Adrenal gland (tissue), 12 donors: ENCODE data around the gene FAM53B. TPM values are rescaled to one million over a fixed set of nuclear protein-coding genes. Genes with fewer than 3 reads are reported as not detected.
A peak's percentile ranks its signal among the peaks of the same experiment; 100 is the strongest.

Experiments used
- DNase-seq, 7 donors: peaks; one replicate each; pipeline ENCODE4 v3.0.0-alpha.2; 2019 to 2020
- H3K27ac ChIP-seq, 5 donors: fragments of 200-600 bp; sonication (generic) in 4 of 5; 1 replicate in 3 of 5; 2 replicates in 2 of 5; pipeline versions ENCODE4 v1.5.1 to v1.8.0; 2016 to 2020; ENCODE audit warnings: mild to moderate bottlenecking in 1 of 5
- H3K27me3 ChIP-seq: fragments of 200-600 bp; 2 replicates; pipeline ENCODE4 v1.8.0; 2021
- H3K36me3 ChIP-seq, 2 donors: fragments of 200-600 bp; replicated peaks in 1 of 2; 1 replicate in 1 of 2; 2 replicates in 1 of 2; pipeline versions ENCODE4 v1.5.1 to v1.8.0; 2018 to 2022
- H3K4me1 ChIP-seq, 2 donors: fragments of 200-600 bp; replicated peaks in 1 of 2; 1 replicate in 1 of 2; 2 replicates in 1 of 2; pipeline versions ENCODE4 v1.5.1 to v1.8.0; 2018 to 2021
- H3K4me3 ChIP-seq, 4 donors: fragments of 200-600 bp; sonication (generic) in 3 of 4; one replicate each; pipeline ENCODE4 v1.5.1; 2016 to 2018
- H3K9me3 ChIP-seq, 3 donors: fragments of 200-600 bp; sonication (generic) in 1 of 3; replicated peaks in 1 of 3; 1 replicate in 2 of 3; 2 replicates in 1 of 3; pipeline versions ENCODE4 v1.5.1 to v1.8.0; 2016 to 2021
- POLR2A ChIP-seq, 2 donors: fragments of 450-650 bp; IDR thresholded peaks; one replicate each; pipeline ENCODE4 v1.6.1; 2017; ENCODE audit warnings: antibody characterized with exemption in 2 of 2, mild to moderate bottlenecking in 2 of 2, moderate library complexity in 1 of 2
- WGBS, 4 donors: extraction: QIAGEN DNeasy Blood & Tissue Kit in 2 of 4; methylation state at CpG; one replicate each; pipeline versions ENCODE4 v1.1.5 to v1.1.7; 2013 to 2017; 5-methylcytosine and 5-hydroxymethylcytosine counted together
- intact Hi-C, 2 donors: fragments of 100-400 bp; cut with DNase I; formaldehyde crosslinking; loops; one replicate each; pipeline versions ENCODE4 v1.14.1 to v1.15.0; 2022 to 2023
- polyA plus RNA-seq, 3 donors: library from polyadenylated mRNA; stranded (reverse); fragments of 200-250 nt in 2 of 3; fragments of 350-450 nt in 1 of 3; fragmentation: Illumina TruSeq in 1 of 3; extraction: RNeasy Lipid Tissue Mini Kit (QIAGEN cat#74804) in 1 of 3; gene quantifications; one replicate each; pipeline ENCODE4 v1.2.3, GENCODE V29; 2013 to 2014
- total RNA-seq, 9 donors: library from RNA; depleted of rRNA in 4 of 9; stranded (reverse); fragments of >200 nt in 4 of 9; fragments of 120-200 nt in 1 of 9; fragmentation: NEBNext Ultra II Directional in 1 of 9; extraction: Animal tissue kit (Norgen Biotek cat#: 25700) in 1 of 9; gene quantifications; one replicate each; pipeline versions ENCODE4 v1.1.0 to v1.2.4, GENCODE V29; 2013 to 2023
- TF ChIP-seq, protein P1 (sequence below), 6 experiments: fragments of 450-650 bp in 4 of 6; fragments of 200-600 bp in 2 of 6; sonication (generic) in 1 of 6; IDR thresholded peaks; 1 replicate in 5 of 6; 2 replicates in 1 of 6; pipeline versions ENCODE4 v1.5.1 to v1.8.0; 2016 to 2021; ENCODE audit warnings: antibody characterized with exemption in 6 of 6, mild to moderate bottlenecking in 2 of 6, moderate library complexity in 1 of 6
- donor health status: healthy with polysubstance abuse.
- donor health status: Bipolar disorder and iron deficiency.
- donor health status: DM: yes; HTN: yes; CAD: no.
- donor health status: DM: no; HTN: no; CAD: no.
- donor health status: DM: no; HTN: no; CAD: no.
- donor health status: DM: yes; HTN: yes; CAD: no.

The FAM53B gene
- total and polyA plus RNA-seq, 12 donors = 15.1 to 90.9 (median 65.5) TPM

DNA sequence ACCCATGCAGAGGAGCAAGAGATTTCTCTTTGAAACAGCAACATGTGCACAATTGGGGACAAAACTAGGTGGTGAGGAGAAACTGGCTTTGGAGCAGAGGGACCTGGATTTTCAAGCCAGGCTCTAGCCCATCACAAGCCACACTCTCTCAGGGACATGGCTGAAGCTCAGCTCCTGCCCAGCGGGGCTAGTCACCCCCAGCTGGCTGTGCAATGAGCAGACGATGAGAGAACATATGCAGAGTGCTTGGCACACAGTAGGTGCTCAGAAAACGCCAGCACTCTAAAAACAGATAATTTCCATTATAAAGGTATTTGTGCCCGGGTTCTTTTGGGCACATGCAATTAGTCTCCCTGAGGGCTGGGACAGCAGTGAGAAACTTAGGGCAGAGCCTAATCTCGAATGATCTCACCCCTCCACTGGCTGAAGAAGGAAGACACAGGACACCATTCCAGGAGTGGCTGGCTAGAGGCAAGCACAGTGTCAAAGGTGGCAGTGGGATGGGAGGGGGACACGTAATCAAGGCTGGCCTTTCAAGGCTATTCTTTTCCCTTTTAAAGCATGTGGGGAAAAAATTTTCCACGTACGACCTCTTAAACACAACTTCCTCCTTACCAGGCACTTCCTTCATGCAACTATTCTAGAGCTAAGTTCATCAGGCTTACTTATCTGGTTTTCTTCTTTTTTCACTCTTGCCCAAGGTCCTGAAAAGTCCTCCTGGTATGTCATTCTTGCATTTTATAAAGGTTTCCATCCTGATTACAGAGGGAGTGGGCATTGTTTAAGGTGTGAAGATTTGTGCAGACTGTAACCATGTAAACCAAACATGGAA lies 15.1 kb downstream of the FAM53B start:
- Histone ChIP-seq H3K4me1 (peaks cover 69 to 98% of the 10 kb centered on the region in 2 donors), H3K9me3 (no peaks in the 10 kb centered on the region), H3K36me3 (no peaks in the 10 kb centered on the region), H3K27me3 (no peaks in the 10 kb centered on the region), H3K27ac (peak overlapping the region; percentile 56 to 86 (median 81)), H3K4me3 (no peak overlapping the region)
- WGBS, 4 donors = 34 to 43% (median 40%) methylated on average over 7 to 8 of the region's 8 CpGs
- TF ChIP-seq, protein P1, sequence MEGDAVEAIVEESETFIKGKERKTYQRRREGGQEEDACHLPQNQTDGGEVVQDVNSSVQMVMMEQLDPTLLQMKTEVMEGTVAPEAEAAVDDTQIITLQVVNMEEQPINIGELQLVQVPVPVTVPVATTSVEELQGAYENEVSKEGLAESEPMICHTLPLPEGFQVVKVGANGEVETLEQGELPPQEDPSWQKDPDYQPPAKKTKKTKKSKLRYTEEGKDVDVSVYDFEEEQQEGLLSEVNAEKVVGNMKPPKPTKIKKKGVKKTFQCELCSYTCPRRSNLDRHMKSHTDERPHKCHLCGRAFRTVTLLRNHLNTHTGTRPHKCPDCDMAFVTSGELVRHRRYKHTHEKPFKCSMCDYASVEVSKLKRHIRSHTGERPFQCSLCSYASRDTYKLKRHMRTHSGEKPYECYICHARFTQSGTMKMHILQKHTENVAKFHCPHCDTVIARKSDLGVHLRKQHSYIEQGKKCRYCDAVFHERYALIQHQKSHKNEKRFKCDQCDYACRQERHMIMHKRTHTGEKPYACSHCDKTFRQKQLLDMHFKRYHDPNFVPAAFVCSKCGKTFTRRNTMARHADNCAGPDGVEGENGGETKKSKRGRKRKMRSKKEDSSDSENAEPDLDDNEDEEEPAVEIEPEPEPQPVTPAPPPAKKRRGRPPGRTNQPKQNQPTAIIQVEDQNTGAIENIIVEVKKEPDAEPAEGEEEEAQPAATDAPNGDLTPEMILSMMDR (IDR thresholded peaks at IDR 0.05) = no peak
- peak in 1 of 2 donors; percentile 7 for TF ChIP-seq POLR2A (IDR thresholded peaks at IDR 0.05)
- intact Hi-C loops = no loop called here
- peak in 6 of 7 donors; percentile 20 to 68 (median 48) for DNase-seq

DNA sequence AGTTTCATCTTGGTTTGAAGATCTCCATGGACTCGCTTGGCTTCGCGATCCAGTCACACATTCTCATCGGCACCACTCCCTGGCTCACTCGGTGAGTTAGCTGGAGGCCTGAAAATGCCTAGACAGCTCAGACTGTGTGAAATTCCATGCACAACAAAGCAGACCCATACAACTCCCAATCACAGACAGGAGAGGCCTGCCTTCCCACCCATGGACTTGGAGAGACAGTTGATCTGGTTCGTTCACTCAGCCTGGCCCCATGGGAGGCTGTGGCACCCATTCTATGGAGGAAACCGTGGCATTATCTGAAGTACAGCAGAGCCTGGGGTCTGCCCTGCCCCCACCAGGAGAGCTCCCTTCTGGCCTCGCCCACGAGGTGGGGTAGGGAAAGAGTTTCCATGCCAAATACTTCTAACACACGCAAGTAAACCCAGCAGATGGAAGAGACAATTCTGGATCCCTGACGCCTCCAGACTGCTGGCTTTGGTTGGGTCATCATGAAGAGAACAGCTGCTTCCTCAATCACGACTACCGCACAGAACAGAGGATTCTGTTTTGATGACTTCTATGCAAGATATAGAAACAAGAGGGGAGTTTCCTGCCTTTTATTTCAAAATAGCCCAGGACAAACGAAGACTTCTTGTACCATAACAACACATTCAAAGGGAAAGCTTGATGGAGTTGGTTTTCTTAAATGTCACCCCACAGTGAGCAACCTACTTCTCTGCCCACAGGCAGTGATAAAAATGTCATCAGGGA lies 15.9 kb downstream of the FAM53B start:
- H3K36me3 ChIP-seq = no peaks in the 10 kb centered on the region
- TF ChIP-seq, protein P1 (IDR thresholded peaks at IDR 0.05) = no peak
- no peak for TF ChIP-seq POLR2A (IDR thresholded peaks at IDR 0.05)
- no peak overlapping the region for H3K4me3 ChIP-seq
- H3K4me1 ChIP-seq = peaks cover 70 to 98% of the 10 kb centered on the region in 2 donors
- peak overlapping the region; percentile 56 to 86 (median 81) for H3K27ac ChIP-seq
- DNase-seq = peak in 5 of 7 donors; percentile 33 to 73 (median 51)
- intact Hi-C loops = no loop called here
- no peaks in the 10 kb centered on the region for H3K9me3 ChIP-seq
- no peaks in the 10 kb centered on the region for H3K27me3 ChIP-seq
- WGBS, 4 donors = 70 to 85% (median 70%) methylated on average over 11 to 14 of the region's 14 CpGs

DNA sequence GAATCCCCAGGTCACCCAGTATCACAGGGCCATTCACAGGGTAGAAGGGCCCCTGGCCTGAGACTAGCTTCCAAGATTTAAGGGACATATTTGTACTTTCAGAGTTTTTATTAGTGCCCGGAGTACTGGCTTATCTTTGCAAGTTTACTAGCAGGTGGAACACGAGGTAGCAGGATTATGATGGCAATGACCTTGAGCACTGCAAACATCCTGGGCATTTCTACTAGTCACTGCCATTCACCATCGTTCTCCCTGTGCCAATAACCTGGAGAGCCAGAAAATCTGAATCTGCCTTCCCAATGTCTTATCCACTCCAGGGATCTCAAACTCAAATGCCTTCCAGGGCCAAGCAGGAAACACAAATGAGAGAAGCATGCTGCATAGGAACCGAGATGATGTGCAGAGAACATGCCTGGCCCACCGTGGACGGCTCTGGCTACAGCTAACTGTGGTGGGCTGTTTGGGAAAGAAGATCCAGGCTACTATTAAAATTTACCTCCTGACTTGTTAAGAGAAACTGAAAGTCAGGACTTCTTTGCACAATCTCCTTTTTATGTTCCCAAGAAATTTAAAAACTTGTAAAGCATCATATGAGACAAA lies 16.7 kb downstream of the FAM53B start:
- no peaks in the 10 kb centered on the region for H3K9me3 ChIP-seq
- H3K27me3 ChIP-seq = no peaks in the 10 kb centered on the region
- TF ChIP-seq, protein P1 (IDR thresholded peaks at IDR 0.05) = no peak
- no peak for TF ChIP-seq POLR2A (IDR thresholded peaks at IDR 0.05)
- H3K36me3 ChIP-seq = no peaks in the 10 kb centered on the region
- intact Hi-C loops = no loop called here
- no peak overlapping the region for H3K4me3 ChIP-seq
- peak overlapping the region; percentile 6 to 86 (median 81) for H3K27ac ChIP-seq
- DNase-seq = peak in 4 of 7 donors; percentile 8 to 49 (median 16)
- WGBS, 4 donors = 49 to 55% (median 51%) methylated on average over 6 of the region's 6 CpGs
- peaks cover 72 to 98% of the 10 kb centered on the region in 2 donors for H3K4me1 ChIP-seq

DNA sequence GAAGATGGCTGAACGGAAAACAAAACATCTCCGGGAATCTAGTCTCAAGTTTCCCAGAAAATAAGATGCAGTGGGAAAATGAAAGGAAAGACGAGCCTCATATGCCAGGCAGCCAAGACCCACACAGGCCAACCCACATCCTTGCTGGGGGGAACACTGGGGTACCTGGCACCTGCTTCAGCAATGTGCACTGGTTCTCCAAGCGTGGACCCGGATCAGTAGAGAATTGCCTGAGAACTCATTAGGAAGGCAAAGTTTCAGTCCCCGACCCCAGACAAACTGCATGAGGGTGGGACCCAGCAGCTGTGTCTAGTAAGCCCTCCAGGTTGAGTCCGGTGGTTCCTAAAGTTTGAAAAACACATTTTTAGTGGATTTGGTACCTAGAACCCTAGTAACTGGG lies 18.4 kb downstream of the FAM53B start:
- peak in 3 of 7 donors; percentile 6 to 35 (median 13) for DNase-seq
- intact Hi-C loops = no loop called here
- no peaks in the 10 kb centered on the region for H3K36me3 ChIP-seq
- peak overlapping the region in 1 of 5 donors; percentile 90 for H3K27ac ChIP-seq
- no peak overlapping the region for H3K4me3 ChIP-seq
- H3K4me1 ChIP-seq = peaks cover 79 to 98% of the 10 kb centered on the region in 2 donors
- H3K27me3 ChIP-seq = no peaks in the 10 kb centered on the region
- no peaks in the 10 kb centered on the region for H3K9me3 ChIP-seq
- no peak for TF ChIP-seq POLR2A (IDR thresholded peaks at IDR 0.05)
- TF ChIP-seq, protein P1 (IDR thresholded peaks at IDR 0.05) = no peak
- 82 to 97% (median 92%) methylated on average over 7 of the region's 7 CpGs for WGBS, 4 donors
